T-helper 1 cell treated with Interleukin-12 subunit alpha and Interleukin-12 subunit beta and Interleukin-4 antibody, amounts not matched to agents 30 μg/mL and 1 μg/mL, for 36 hours (primary cell): ENCODE results near the gene MED17.

Experiments
- H3K27ac Mint-ChIP-seq: one replicate; pipeline ENCODE4 v1.8.0; 2021; ENCODE audit warnings: mild to moderate bottlenecking, mixed read lengths
- H3K27me3 Mint-ChIP-seq: one replicate; pipeline ENCODE4 v1.8.0; 2021; ENCODE audit warnings: low read depth, mixed read lengths
- H3K36me3 Mint-ChIP-seq: one replicate; pipeline ENCODE4 v1.8.0; 2021; ENCODE audit warnings: low read depth, mixed read lengths
- H3K4me1 Mint-ChIP-seq: one replicate; pipeline ENCODE4 v1.8.0; 2021; ENCODE audit warnings: low read depth, mixed read lengths
- H3K4me3 Mint-ChIP-seq: one replicate; pipeline ENCODE4 v1.8.0; 2021; ENCODE audit warnings: mild to moderate bottlenecking, moderate library complexity, mixed read lengths
- H3K9me3 Mint-ChIP-seq: one replicate; pipeline ENCODE4 v1.8.0; 2021; ENCODE audit warnings: mixed read lengths

The MED17 gene

GRCh38 chr11:93842034-93842433 is 58.0 kb downstream of the MED17 start:
- no peaks in the 10 kb centered on the region for H3K36me3 Mint-ChIP-seq
- no peaks in the 10 kb centered on the region for H3K9me3 Mint-ChIP-seq
- no peak overlapping the region for H3K4me3 Mint-ChIP-seq
- no peak overlapping the region for H3K27ac Mint-ChIP-seq
- no peaks in the 10 kb centered on the region for H3K27me3 Mint-ChIP-seq
- H3K4me1 Mint-ChIP-seq = no peaks in the 10 kb centered on the region

- Mint-ChIP-seq H3K27ac (no peak overlapping the region), H3K4me3 (no peak overlapping the region), H3K4me1 (no peaks in the 10 kb centered on the region), H3K27me3 (no peaks in the 10 kb centered on the region), H3K36me3 (no peaks in the 10 kb centered on the region), H3K9me3 (no peaks in the 10 kb centered on the region)
These were observed 58.4 kb downstream of the MED17 start for GRCh38 chr11:93842461-93842860.

DNA sequence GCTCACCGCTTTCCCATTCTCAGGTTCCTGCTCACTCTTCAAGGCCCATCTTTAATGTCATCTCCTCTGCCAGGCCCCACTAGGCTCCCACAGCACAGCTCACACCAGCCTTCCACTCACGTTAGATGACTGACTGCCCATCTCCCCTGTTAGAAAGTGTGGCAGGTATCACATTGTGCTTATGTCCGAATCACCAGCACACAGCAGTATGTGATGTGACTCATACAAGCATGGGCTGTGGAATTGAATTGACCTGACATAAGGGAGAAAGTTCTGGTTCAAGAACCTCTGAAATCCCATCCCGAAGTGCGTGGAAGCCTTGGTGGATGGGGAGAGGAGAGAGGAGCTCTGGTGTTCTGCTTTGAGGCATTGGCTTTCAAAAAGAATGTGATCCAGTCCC is 59.8 kb downstream of the MED17 start:
- no peaks in the 10 kb centered on the region for H3K4me1 Mint-ChIP-seq

DNA sequence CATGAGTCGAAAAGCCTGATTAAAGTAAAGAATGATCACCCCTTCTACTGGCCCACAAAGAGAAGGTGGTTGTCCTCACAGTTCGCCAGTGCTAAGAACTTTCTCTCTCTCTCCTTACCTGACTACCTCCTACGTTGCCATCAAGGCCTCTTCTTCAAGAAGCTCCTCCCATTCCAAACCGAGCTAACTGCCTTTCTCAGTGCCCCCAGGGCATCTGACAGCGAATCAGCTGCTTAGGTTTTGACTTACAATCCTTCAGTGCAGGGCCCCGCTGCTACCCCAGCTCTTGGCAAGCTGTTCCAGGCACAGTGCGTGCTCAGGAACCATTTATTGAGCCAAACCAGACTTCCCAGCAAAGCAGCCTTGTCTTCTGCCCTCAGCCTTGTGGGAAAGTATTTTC is 60.5 kb downstream of the MED17 start:
- Mint-ChIP-seq H3K27me3 (peaks cover 10% of the 10 kb centered on the region), H3K9me3 (no peaks in the 10 kb centered on the region), H3K4me3 (no peak overlapping the region), H3K4me1 (no peaks in the 10 kb centered on the region), H3K36me3 (no peaks in the 10 kb centered on the region), H3K27ac (no peak overlapping the region)

More for the DNA sequence above, 59.8 kb downstream of the MED17 start:
- no peak overlapping the region for H3K27ac Mint-ChIP-seq
- H3K27me3 Mint-ChIP-seq = peaks cover 4% of the 10 kb centered on the region
- H3K9me3 Mint-ChIP-seq = no peaks in the 10 kb centered on the region
- H3K4me3 Mint-ChIP-seq = no peak overlapping the region
- no peaks in the 10 kb centered on the region for H3K36me3 Mint-ChIP-seq

DNA sequence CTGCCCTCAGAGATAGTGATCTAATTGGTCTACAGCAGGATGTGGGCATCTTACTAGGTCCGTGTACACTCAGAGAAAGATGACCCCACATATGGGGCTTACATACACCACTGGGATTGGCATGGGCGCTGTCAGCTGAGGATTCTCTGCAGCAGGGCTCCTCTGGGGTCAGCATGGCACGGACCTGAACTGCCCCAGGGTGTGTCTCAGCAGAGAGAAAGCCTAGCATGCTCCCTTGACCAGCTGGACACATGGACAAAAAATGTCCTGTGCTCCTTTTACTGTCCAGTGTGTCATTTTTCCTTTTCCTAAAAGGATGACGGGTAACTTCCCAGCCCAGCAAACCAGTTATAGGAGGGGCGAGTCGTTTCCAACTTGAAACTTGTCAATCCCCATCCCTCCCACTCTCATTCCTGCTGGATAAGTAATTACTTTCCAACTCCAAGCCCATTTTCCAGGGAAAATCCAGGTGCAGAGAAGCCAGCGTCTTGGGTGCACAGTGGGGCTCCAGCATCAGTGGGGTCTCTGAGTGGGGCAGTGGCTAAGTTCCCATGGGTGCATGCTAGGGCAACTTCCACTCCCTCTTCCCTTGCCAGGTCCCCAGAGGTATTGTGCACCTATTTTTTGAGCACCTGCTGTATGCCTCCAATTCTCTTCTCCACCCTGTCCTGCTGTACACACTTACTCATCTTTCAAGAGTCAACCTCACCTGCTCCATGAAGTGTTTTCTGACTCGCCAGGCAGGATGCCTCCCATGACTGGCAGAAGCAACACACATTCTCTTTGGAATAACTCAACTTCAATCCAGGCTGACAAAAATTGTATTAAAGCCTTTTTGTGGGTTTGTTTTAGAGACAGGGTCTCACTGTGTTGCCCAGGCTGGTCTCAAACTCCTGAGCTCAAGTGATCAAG is 61.4 kb downstream of the MED17 start:
- no peaks in the 10 kb centered on the region for H3K4me1 Mint-ChIP-seq
- H3K27ac Mint-ChIP-seq = no peak overlapping the region
- peaks cover 13% of the 10 kb centered on the region for H3K27me3 Mint-ChIP-seq
- no peak overlapping the region for H3K4me3 Mint-ChIP-seq
- H3K36me3 Mint-ChIP-seq = no peaks in the 10 kb centered on the region
- no peaks in the 10 kb centered on the region for H3K9me3 Mint-ChIP-seq

DNA sequence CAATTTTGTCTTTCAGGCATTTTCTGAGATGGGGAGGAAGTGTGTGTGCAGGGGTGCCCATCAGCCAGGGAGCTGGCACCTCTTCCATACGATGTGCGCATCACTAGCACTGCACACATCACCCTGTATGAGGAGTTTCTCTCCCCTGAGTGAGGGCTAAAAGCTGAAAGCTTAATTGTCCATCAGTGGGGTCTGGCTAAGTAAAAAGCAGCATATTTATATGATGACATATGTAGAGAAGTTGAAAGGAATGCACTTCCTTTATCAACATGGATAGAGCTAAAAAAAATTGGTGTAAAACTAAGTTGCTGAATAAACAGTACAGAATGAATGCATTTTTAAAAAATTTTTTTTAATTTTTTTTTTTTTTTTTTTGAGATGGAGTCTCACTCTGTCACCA is 62.3 kb downstream of the MED17 start:
- no peaks in the 10 kb centered on the region for H3K36me3 Mint-ChIP-seq
- H3K27me3 Mint-ChIP-seq = peaks cover 22% of the 10 kb centered on the region
- H3K27ac Mint-ChIP-seq = no peak overlapping the region
- H3K4me1 Mint-ChIP-seq = no peaks in the 10 kb centered on the region
- H3K9me3 Mint-ChIP-seq = no peaks in the 10 kb centered on the region
- H3K4me3 Mint-ChIP-seq = no peak overlapping the region

GRCh38 chr11:93849201-93849600 is 65.1 kb downstream of the MED17 start:
- Mint-ChIP-seq H3K36me3 (no peaks in the 10 kb centered on the region), H3K4me3 (no peak overlapping the region), H3K9me3 (no peaks in the 10 kb centered on the region), H3K27ac (no peak overlapping the region), H3K4me1 (no peaks in the 10 kb centered on the region), H3K27me3 (peaks cover 43% of the 10 kb centered on the region)

DNA sequence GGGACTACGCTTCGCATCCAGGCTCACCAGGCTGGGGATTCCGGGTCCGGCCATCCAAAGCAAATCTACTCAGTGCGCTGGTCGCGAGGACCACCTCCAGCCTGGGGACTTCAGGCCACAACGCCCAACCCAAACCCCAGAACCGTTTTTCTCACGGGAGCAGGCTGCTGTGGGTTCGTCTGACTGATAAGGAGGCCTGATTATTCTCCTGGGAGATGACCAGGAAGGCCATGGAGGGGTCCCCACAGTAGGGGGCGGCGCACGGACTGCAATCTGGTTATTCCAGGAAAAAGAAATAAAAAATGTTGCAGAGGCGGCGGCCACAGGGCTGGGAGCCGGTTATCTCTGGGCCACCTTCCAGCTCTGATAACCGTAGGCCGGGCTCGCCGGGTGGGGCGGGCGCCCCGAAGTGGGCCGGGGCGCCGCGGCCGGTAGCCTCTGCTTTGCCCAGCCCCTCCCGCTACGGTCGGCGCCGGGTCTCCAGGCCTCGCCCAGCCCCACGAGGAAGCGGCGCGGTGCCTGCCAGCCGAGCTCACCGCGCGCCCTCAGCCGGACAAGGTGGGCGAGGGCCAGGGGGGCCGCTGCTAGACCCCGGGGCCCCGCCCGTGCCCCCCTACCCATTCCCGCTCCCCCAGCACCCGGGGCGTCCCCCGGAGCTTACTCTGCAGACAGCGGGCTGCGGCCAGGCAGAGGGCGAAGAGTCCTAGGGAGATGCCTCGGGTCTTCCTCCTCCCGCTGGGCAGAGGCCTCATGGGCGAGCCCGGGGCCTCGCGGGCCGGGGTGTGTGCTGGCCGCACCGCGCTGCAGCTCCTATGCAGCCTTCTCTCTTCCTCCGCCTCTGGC is 65.9 kb downstream of the MED17 start:
- Mint-ChIP-seq H3K9me3 (no peaks in the 10 kb centered on the region), H3K4me3 (no peak overlapping the region), H3K27me3 (peaks cover 43% of the 10 kb centered on the region), H3K36me3 (no peaks in the 10 kb centered on the region), H3K27ac (no peak overlapping the region), H3K4me1 (no peaks in the 10 kb centered on the region)

DNA sequence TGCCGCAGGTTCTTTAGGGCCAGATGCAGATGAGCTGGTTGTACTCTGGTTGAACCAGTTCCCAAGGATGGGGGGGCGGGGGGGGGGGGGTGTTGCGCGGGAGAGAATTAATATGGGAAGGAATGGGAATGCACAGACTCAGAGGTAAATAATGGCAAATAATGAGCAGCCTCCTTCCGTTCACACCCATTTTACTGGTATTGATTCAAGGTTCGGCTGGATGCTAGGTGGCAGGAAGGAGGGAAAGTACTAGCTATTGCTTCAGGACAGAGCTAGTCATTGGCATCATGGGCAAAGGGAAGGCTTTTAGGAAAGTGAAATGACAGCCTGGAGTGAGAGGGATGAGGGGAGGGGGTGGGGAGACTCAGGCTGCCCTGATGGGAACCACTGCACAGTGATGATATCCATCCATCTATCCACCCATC is 66.5 kb downstream of the MED17 start, which contains the start of gene VSTM5:
Gene VSTM5, minus strand, starts transcription at position 25 of the 425 bp plus-strand sequence. CDS start 116 bp downstream, outside the sequence.
- peaks cover 50% of the 10 kb centered on the region for H3K27me3 Mint-ChIP-seq
- no peak within 1 kb of the TSS for H3K4me3 Mint-ChIP-seq
- H3K27ac Mint-ChIP-seq = no peak within 1 kb of the TSS

GRCh38 chr11:93852242-93852641 is 68.2 kb downstream of the MED17 start:
- no peak overlapping the region for H3K4me3 Mint-ChIP-seq
- H3K4me1 Mint-ChIP-seq = no peaks in the 10 kb centered on the region
- H3K9me3 Mint-ChIP-seq = no peaks in the 10 kb centered on the region
- H3K27ac Mint-ChIP-seq = no peak overlapping the region
- H3K27me3 Mint-ChIP-seq = peaks cover 60% of the 10 kb centered on the region
- no peaks in the 10 kb centered on the region for H3K36me3 Mint-ChIP-seq

More for the DNA sequence above, 66.5 kb downstream of the MED17 start, which contains the start of gene VSTM5:
- no peaks in the 10 kb centered on the region for H3K36me3 Mint-ChIP-seq
- no peaks in the 10 kb centered on the region for H3K4me1 Mint-ChIP-seq
- no peaks in the 10 kb centered on the region for H3K9me3 Mint-ChIP-seq

GRCh38 chr11:93857413-93858120 is 73.5 kb downstream of the MED17 start:
- no peak overlapping the region for H3K4me3 Mint-ChIP-seq
- no peaks in the 10 kb centered on the region for H3K4me1 Mint-ChIP-seq
- no peaks in the 10 kb centered on the region for H3K36me3 Mint-ChIP-seq
- no peaks in the 10 kb centered on the region for H3K9me3 Mint-ChIP-seq
- no peak overlapping the region for H3K27ac Mint-ChIP-seq
- peaks cover 30% of the 10 kb centered on the region for H3K27me3 Mint-ChIP-seq

DNA sequence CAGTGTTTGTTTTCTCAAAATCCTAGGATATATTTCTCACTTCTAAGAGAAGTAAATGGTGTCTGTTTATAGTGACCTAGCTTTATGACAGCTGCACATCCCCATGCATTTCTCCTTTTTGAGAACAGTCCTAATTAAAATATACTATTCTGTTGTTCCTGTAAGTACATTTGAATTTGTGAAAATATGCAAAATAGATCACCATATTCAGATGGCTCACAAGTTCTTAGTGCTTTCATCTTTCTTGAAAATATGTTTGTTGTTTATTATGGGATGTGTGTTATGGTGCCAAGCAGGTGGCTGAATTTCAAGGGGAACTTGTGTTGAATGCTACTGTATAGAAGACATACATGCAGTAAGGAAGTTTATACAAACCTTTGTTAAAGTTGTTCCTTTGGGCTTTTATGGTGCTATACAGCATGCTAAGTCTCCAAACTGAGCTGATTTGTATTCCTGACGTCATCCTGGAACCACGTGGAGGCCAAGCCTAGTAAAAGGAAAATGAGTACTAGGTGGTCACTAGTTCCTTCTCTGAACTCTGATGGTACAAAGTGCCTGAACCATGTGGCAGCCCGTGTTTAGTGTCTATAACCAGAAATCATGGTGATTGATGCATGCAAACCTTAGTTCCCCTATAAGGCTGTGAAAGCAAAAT is 74.2 kb downstream of the MED17 start:
- Mint-ChIP-seq H3K27ac (no peak overlapping the region), H3K4me1 (no peaks in the 10 kb centered on the region), H3K4me3 (no peak overlapping the region), H3K9me3 (no peaks in the 10 kb centered on the region), H3K27me3 (peaks cover 24% of the 10 kb centered on the region), H3K36me3 (no peaks in the 10 kb centered on the region)

DNA sequence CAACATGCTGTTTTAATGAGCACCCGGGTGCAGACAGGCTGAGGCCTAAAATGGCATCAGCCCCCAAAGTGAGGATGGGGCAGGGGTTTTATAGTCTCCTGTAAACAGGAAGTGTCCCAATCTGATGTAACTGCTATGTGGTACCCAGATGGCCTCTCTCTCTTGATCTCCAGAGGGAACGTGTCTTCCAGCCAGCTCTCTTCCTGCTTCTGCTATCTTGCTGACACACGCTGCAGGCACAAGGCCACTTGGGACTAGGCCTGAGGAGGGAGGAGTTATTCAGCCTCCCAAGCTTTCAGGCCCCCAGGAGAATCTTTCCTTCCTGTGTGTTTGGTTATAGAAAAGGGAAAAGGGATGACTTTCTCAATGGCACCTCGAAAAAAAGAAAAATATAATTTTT is 77.7 kb downstream of the MED17 start:
- Mint-ChIP-seq H3K4me1 (no peaks in the 10 kb centered on the region), H3K4me3 (no peak overlapping the region), H3K9me3 (no peaks in the 10 kb centered on the region), H3K36me3 (no peaks in the 10 kb centered on the region), H3K27ac (no peak overlapping the region), H3K27me3 (peaks cover 3% of the 10 kb centered on the region)
